Astrocyte of the cerebellum (primary cell): ENCODE results near the gene ASB7.

Source experiments
- DNase-seq: peaks from one replicate; pipeline ENCODE4 v3.0.0-alpha.2; 2011; ENCODE audit warnings: low read depth
- H3K4me3 ChIP-seq: 2 replicates; pipeline ENCODE4 v1.5.1; 2011; ENCODE audit warnings: mild to moderate bottlenecking, low read depth, low read length, moderate library complexity
- in situ Hi-C: cut with HindIII; loops from 2 replicates; pipeline ENCODE4 v1.10.0; 2017; ENCODE audit warnings: low sequenced_read_pairs
- TF ChIP-seq, protein P1 (sequence below): IDR thresholded peaks from 2 replicates; pipeline ENCODE4 v1.5.1; 2012; ENCODE audit warnings: low read length, low read depth, moderate library complexity, mild to moderate bottlenecking; ENCODE audit errors: missing control alignments

Gene ASB7

DNA sequence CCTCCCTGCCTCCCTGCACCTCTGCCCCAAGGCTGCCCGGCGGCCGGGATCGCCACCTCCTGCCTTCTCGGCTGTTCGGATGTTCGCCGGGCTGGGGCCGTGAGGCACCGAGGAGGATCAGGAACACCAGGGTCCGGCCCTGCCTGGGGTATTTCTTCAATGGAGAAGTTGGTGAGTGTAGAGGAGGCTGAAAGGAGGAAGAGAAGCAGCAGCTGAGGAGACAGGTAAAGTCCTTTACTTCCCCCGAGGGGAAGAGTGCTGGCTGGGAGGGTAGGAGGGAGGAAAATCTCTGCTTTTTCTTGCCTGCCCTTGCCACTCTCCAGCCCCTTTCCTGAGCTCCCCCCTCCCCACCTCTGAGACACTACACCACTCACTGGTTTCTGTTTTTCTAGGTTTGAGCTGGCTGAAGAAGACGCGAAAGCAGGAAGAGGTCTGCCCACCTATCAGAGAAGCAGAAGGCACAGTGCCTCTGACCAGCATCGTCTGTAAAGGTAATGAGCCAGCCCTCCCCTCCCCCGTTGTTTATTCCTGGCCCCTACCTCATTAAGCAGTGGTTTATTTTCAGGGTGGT is 519 bp downstream of the ASB7 start:
- TF ChIP-seq, protein P1, sequence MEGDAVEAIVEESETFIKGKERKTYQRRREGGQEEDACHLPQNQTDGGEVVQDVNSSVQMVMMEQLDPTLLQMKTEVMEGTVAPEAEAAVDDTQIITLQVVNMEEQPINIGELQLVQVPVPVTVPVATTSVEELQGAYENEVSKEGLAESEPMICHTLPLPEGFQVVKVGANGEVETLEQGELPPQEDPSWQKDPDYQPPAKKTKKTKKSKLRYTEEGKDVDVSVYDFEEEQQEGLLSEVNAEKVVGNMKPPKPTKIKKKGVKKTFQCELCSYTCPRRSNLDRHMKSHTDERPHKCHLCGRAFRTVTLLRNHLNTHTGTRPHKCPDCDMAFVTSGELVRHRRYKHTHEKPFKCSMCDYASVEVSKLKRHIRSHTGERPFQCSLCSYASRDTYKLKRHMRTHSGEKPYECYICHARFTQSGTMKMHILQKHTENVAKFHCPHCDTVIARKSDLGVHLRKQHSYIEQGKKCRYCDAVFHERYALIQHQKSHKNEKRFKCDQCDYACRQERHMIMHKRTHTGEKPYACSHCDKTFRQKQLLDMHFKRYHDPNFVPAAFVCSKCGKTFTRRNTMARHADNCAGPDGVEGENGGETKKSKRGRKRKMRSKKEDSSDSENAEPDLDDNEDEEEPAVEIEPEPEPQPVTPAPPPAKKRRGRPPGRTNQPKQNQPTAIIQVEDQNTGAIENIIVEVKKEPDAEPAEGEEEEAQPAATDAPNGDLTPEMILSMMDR = no peak
- H3K4me3 ChIP-seq = peak overlapping the region; percentile 99
- in situ Hi-C loops = no loop called here
- no peak for DNase-seq

DNA sequence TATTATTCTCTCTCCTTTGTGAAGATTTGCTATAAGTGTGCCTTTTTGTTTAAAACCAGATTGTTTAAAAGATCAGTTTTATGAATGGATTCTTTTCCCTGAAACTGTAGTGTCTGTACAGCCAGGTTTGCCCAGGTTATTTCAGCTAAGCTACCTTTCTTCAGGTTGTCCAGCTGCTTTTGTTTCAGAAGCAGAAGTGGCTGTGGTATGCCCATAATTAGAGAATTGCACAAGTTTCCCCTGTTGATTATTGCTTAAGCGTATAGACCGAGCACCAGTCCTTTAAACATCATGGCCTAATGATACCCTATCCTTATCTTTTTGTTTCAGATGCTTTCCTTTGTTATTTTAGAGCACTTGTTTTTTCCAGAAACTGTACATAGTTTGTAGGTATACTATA is 10.2 kb downstream of the ASB7 start:
- in situ Hi-C loops = no loop called here
- H3K4me3 ChIP-seq = no peak overlapping the region
- no peak for DNase-seq
- TF ChIP-seq, protein P1 = no peak

DNA sequence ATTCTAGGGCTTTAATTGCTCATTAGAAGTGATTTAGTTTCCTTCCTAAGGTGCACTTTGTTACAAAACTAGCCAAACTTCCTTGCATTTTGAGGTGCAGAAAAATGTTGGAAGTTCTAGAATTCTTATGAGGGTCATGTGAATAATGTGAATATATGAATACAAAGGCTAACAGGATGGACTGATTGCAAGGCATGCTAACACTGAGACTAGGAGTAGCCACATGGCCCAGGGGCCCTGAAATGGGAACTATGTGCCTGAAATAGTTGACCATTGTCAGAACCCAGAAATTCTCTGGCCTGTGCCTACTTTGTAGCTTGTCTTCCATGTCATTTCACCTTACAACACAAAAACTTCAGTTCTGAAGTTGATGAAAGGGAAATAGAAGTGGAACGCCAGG is 10.8 kb downstream of the ASB7 start:
- TF ChIP-seq, protein P1 = no peak
- in situ Hi-C loops = no loop called here

DNA sequence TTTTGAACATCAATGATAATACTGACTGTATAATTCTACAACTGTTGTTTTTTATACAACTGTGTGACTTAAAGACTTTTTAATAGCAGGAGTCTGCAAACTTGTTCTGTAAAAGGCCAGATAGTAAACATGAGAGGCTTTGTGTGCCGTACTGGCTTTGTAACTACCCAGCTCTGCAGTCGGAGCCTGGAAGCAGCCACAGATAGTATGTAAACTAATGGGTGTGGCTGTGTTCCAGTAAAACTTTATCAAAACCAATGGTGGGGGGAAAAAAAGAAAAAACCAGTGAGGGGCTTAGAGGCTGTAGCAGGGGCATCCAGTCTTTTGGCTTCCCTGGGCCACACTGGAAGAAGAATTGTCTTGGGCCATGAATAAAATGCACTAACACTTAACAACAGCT is 11.9 kb downstream of the ASB7 start:
- no peak overlapping the region for H3K4me3 ChIP-seq
- in situ Hi-C loops = no loop called here
- DNase-seq = no peak
- TF ChIP-seq, protein P1 = no peak

More for the DNA sequence above, 10.8 kb downstream of the ASB7 start:
- no peak overlapping the region for H3K4me3 ChIP-seq
- no peak for DNase-seq

DNA sequence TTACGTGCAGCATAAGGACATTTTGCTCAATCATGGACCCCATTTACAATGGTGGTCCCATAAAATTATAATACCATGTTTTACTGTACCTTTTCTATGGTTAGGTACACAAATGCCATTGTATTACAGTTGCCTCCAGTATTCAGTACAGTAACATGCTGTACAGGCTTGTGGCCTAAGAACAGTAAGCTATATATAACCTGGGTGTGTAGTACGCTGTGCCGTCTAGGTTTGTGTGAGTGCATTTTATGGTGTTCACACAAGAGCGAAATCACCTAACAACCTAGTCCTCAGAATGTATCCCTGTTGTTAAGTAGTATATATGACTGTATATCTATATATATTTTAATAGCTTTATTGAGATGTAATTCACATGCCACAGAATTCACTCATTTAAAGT is 12.5 kb downstream of the ASB7 start:
- TF ChIP-seq, protein P1 = no peak
- H3K4me3 ChIP-seq = no peak overlapping the region
- in situ Hi-C loops = no loop called here
- DNase-seq = no peak

DNA sequence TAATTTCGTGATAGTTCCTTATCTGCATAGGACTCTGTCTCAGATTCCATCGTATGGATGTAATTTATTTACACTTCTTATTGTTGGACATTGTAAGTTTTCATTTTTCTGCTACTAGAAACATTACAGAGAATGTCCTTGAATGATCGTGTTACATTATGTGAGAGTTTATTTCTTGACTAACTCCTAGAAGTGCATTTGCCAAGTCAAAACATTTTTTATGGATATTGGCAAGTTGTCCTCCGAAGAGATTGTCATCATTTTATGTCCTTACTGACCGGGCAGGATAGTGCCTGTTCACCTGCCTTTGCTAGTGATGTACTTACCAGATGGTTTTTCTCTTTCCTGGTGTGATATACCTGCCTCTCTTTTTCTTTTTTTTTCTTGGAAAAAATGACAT is 13.4 kb downstream of the ASB7 start:
- TF ChIP-seq, protein P1 = no peak
- DNase-seq = no peak
- in situ Hi-C loops = no loop called here
- H3K4me3 ChIP-seq = no peak overlapping the region

DNA sequence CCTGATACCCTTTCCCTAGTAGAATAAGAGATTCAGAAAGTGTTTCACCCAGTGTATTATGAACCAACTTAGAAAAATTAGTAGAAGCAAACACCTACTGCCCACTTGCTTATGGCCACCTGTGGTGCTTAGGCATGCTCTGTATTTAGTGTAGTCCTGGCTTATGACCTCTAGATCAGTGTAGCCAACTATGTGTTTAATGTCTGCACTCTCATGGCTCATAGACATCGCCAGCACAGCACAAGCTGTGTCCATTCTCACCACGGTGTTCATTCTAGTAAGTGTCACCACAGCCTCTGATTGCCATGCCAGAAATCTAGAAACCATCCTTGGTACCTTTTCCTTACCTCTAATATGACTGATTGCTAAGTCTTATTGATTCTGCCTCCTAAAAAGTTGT is 14.3 kb downstream of the ASB7 start:
- in situ Hi-C loops = no loop called here
- DNase-seq = no peak
- TF ChIP-seq, protein P1 = no peak

More for the DNA sequence above, 14.3 kb downstream of the ASB7 start:
- no peak overlapping the region for H3K4me3 ChIP-seq
